T-helper 22 cell (primary cell): Measurements from ENCODE around the gene KLF7.

Experiments used
- DNase-seq: peaks from one replicate; pipeline ENCODE4 v3.0.0-alpha.2; 2020; ENCODE audit warnings: low read depth

The KLF7 gene

GRCh38 chr2:207166349-207167098 is 776 bp upstream of the KLF7 start:
- DNase-seq: peak; percentile 61

GRCh38 chr2:207166039-207166348 is 246 bp upstream of the KLF7 start:
- peak; percentile 92 for DNase-seq

DNA sequence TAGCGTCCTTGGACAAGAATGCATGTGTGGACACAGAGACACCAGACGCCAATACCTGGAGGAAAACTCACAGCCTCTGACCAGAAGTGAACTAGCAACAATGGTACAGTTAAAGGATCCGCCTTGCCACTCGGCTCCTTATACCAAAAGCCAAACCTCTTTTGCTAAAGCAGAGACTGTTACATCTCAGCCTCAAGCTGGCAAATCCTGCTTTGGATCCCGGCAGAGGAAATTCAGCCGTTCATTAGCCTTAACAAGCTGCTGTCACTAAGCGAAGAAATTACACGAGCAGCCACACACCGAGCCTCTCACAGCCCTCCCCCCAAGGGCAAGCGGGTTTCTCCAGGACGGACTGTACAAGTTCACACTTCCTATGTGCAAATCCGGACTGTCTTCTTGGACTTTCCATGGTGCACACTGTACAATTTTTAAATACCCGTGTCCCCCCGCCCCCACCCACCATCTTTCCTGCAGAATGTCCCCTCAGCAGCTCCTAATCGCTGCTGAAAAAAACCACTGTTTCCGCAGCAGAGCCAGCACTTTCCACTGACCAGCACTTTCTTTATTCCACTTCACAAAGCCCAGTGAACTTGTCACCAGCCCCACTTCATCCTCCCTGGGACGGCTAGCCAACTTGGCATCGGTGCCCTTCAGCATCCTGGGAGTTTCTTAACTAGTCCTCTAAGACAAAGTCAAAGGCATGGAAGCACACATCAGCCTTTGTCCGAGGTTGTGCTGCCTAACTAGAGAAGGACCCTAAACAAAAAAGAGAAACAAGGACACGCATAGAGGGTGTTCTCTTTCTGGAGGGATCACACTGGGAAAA is 1.5 kb downstream of the KLF7 start:
- no peak for DNase-seq

- DNase-seq: no peak
Observed at GRCh38 chr2:207163756-207164005, 2.1 kb downstream of the KLF7 start.

GRCh38 chr2:207163053-207163755 is 2.5 kb downstream of the KLF7 start:
- DNase-seq: no peak

DNA sequence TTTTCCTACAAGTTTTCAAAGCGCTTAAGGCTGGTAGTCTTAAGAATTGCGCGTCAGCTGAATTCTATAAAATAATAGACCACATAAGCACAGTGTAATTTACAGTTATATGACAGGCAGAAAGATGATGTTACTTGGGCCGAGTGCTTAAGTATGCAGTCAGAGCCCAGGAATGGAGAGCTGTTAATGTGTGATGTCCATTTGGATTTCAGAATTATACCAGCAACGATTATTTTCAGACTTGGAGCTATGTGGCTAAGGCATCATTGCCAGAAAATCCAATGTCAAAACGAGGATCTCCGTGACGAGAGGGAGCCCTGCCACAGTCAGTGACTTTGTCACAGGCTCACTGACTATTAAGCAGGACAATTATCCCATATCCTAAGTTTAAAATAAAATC is 3.4 kb downstream of the KLF7 start:
- no peak for DNase-seq

GRCh38 chr2:207161247-207162123 is 4.3 kb downstream of the KLF7 start:
- no peak for DNase-seq

DNA sequence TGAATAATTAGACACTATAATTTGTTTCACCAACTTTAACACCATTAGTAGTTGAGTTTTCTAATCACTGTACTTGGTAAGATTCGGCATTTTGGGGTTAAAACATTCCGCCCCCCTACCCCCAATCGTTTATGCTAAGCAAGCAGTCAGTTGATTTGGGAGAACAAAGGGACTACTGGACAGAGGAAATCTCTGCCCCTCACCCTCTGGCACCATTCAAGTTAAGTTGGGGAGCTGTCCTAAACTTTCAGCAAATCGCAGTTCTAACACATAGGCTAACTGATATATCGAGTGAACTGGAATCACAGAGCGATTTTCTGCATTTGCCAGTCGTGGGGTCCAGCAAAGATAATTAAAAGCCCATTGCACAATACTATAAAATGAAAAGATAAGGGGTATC is 5.6 kb downstream of the KLF7 start:
- no peak for DNase-seq

- DNase-seq: no peak
Observed at GRCh38 chr2:207159002-207159401, 6.7 kb downstream of the KLF7 start.

GRCh38 chr2:207157731-207158130 is 8.0 kb downstream of the KLF7 start:
- no peak for DNase-seq

- DNase-seq: no peak
Observed at GRCh38 chr2:207157162-207157481, 8.6 kb downstream of the KLF7 start.

DNA sequence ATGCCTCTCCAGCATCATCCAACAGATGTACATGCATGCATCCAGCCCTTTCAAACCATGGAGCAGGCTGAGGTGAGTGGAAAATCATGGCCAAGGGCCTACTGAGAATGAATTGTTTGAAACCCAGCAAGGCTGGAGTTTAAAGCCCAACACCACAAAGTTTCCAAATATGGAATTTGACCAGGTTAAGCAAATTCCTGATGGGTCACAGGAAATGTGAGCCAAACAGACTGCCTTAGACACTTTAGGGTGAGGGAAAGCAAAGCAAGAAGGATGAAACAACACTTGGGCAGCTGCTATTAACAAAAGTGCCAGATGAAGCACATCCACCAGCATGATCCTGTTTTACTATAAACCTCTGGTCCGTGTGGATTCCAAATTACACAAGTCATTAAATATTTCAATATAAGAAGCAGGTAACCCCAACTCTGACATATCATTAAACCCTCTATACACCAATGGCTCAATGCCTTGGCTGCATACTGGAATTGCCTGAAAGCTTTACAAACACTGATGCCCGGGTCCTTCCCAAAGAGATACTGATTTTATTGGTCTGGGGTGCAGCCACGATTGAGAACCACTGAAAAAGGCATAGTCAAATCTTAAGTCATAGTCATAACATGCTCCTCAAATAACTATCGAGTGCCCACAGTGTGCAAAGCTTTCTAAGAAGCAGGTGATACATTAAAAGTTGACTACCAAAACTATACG is 9.1 kb downstream of the KLF7 start:
- no peak for DNase-seq

- no peak for DNase-seq
Observed at GRCh38 chr2:207155516-207156444, 10.0 kb downstream of the KLF7 start.

DNA sequence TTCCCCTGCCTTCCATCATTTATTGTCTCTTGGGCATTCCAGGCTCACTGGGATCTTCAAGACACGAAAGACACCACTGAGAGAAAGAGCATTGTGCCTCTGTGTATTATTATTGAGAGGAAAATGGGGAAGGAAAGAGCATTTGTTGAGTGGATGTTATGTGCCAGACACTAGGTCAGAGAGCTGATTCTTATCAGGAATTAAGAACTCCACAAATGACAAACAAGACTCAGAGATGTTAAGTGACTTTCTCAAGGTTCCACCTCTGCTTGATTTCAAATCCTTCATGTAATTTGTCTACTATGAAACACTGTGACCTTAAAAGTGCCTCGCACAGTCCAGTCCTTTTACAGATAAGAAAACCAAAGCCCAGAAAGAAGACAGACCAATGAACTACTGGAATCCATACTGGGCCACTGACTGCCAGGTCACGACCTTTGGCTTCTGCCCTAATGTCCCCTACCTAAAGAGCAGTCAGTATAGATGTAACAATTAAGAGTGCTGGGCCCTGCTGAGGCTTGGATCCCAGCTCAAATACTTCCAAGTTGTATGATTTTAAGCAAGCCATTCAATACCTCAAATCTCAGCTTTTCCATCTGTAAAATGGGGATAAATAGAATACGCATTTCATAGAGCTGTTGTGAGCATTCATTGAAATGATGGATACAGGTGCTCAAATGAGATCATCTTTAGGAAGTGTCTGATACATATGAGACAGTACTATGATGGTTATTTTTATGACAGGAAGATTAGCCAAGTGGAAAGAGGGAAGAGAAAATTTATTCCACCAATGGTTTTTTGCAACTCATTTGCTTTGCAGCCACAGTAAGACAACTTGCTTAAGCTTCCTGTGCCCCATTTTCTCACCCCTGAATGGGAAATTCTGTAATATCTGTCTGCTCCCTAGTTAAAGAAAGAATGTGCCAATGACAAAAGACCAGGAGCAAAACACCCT is 10.9 kb downstream of the KLF7 start:
- DNase-seq: no peak

- DNase-seq: no peak
Observed at GRCh38 chr2:207153266-207153975, 12.3 kb downstream of the KLF7 start.

DNA sequence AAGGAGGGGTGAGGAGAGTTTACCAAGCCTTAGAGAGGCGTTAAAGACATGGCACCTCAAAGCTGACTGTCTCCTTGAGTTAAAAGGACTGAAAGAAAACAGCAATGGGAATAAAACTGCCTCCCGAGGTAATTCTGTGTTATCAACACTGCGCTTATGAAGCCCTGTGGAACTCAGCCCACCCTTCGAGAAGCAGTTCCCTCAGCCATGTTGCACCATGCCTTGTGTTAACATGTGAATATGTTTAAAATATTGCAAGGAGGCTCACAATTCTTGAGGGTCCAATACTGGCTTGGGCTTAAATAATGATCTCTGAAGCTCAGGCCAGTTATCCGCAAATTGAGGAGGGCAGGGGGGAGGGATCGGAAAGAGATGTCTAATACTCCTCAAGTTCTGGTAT is 14.7 kb downstream of the KLF7 start:
- DNase-seq: no peak

DNA sequence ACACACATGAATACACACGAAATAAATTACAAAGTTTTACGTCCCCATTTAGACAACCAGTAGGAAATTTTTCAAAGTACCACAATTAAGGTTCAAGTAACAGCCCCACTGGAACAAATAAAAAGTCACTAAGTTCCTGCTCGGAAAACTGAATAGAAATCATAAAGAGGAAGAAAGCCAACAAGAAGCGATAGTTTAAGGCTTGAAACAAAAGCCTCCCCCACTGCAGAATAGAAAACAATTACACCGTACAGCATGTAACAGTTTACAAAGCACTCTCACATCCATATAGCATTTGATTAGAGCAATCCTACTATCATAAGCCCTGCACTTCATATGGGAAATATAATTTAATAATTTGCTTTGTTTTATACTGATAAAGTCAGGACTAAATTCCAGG is 15.5 kb downstream of the KLF7 start:
- DNase-seq: no peak

GRCh38 chr2:207149249-207150213 is 16.2 kb downstream of the KLF7 start:
- no peak for DNase-seq
